Subcutaneous abdominal adipose tissue (tissue), 5 donors: ENCODE data around the gene MSRB1.

Experiments
- H3K27ac ChIP-seq: one replicate; pipeline ENCODE4 v1.7.0; 2013; ENCODE audit warnings: low read depth, mild to moderate bottlenecking, inconsistent platforms, low read length, moderate library complexity
- H3K27me3 ChIP-seq, 5 donors: one replicate each; pipeline ENCODE4 v1.7.0; 2013; ENCODE audit warnings: low read length in 5 of 5, inconsistent platforms in 1 of 5; ENCODE audit not compliant: control insufficient read depth in 5 of 5, insufficient read depth in 4 of 5
- H3K36me3 ChIP-seq, 5 donors: one replicate each; pipeline ENCODE4 v1.7.0; 2013; ENCODE audit warnings: low read length in 5 of 5; ENCODE audit not compliant: control insufficient read depth in 5 of 5, insufficient read depth in 5 of 5
- H3K4me1 ChIP-seq, 5 donors: one replicate each; pipeline ENCODE4 v1.7.0; 2013; ENCODE audit warnings: low read length in 5 of 5, mild to moderate bottlenecking in 3 of 5, moderate library complexity in 1 of 5; ENCODE audit not compliant: control insufficient read depth in 5 of 5, insufficient read depth in 5 of 5
- H3K4me3 ChIP-seq, 5 donors: one replicate each; pipeline ENCODE4 v1.7.0; 2013; ENCODE audit warnings: low read length in 5 of 5, low read depth in 1 of 5
- H3K9ac ChIP-seq, 5 donors: one replicate each; pipeline ENCODE4 v1.7.0; 2013; ENCODE audit warnings: low read length in 5 of 5, mild to moderate bottlenecking in 4 of 5, moderate library complexity in 3 of 5
- H3K9me3 ChIP-seq, 5 donors: one replicate each; pipeline ENCODE4 v1.7.0; 2013; ENCODE audit warnings: low read length in 5 of 5; ENCODE audit not compliant: control insufficient read depth in 5 of 5
- donor health status: healthy.
- donor health status: healthy.
- donor health status: healthy.
- donor health status: healthy.
- donor health status: healthy.

The MSRB1 gene

DNA sequence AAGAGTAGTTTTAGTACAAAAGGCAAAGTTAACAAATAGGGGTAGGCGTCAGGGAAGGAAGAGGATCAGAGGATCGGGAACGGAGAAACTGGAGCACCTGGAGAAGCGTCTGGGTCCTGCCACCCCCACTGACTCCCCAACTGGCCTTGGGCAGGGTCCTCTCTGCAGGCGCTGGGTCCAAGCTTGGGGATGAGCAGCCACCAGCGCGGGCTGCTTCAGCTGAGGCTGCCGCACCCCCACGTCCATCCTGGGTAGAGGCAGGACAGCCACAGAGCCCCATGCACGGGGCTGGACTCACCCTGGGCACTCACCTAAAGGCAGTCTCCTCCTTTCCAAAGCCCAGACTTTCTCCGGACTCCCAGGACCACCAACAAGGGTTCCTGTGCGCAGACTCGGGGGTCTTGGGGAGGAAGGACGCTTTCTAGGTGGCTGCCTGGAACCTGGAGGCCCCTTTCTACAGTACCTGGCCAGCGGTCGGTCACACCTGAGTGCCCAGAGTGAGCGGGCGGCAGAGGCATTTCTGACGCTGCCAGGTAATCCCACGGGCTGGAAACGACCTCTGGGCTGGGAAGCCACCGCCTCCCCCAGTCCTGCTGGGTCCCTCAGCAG is 25.8 kb downstream of the MSRB1 start:
- no peak overlapping the region for H3K27ac ChIP-seq
- no peak overlapping the region for H3K4me3 ChIP-seq
- H3K9ac ChIP-seq = no peak overlapping the region
- peaks cover 0 to 4% (median 0%) of the 10 kb centered on the region in 5 donors for H3K4me1 ChIP-seq
- no peaks in the 10 kb centered on the region for H3K9me3 ChIP-seq
- H3K36me3 ChIP-seq = no peaks in the 10 kb centered on the region
- peaks cover 50 to 72% (median 64%) of the 10 kb centered on the region in 5 donors for H3K27me3 ChIP-seq

DNA sequence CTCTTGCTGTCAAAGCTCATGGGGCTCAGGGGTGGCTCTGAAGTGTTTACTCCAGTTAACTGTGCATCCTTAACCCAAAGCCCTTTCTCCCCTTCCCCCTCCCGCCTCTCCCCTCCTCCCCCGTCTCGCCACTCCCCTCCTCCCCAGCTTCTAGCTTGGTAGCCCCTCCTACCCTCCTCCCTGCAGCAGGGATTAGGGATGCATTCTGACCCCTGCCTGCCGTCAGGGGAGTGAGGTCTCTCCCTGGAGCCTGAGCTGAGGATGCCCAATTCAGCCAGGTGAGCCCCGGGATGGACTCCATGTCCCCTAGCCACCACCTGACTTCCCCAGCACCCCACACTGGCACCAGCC is 26.4 kb downstream of the MSRB1 start:
- H3K9ac ChIP-seq = no peak overlapping the region
- H3K27ac ChIP-seq = no peak overlapping the region
- no peak overlapping the region for H3K4me3 ChIP-seq
- peaks cover 0 to 4% (median 0%) of the 10 kb centered on the region in 5 donors for H3K4me1 ChIP-seq
- H3K9me3 ChIP-seq = no peaks in the 10 kb centered on the region
- no peaks in the 10 kb centered on the region for H3K36me3 ChIP-seq
- H3K27me3 ChIP-seq = peaks cover 50 to 72% (median 64%) of the 10 kb centered on the region in 5 donors

GRCh38 chr16:1915732-1916639 is 27.0 kb downstream of the MSRB1 start:
- H3K36me3 ChIP-seq = no peaks in the 10 kb centered on the region
- no peak overlapping the region for H3K4me3 ChIP-seq
- H3K27ac ChIP-seq = no peak overlapping the region
- H3K9me3 ChIP-seq = no peaks in the 10 kb centered on the region
- peaks cover 0 to 4% (median 0%) of the 10 kb centered on the region in 5 donors for H3K4me1 ChIP-seq
- H3K9ac ChIP-seq = no peak overlapping the region
- peaks cover 49 to 75% (median 58%) of the 10 kb centered on the region in 5 donors for H3K27me3 ChIP-seq

GRCh38 chr16:1914988-1915387 is 28.0 kb downstream of the MSRB1 start:
- Histone ChIP-seq H3K36me3 (no peaks in the 10 kb centered on the region), H3K9ac (no peak overlapping the region), H3K9me3 (no peaks in the 10 kb centered on the region), H3K4me1 (peaks cover 0 to 4% (median 0%) of the 10 kb centered on the region in 5 donors), H3K27me3 (peaks cover 39 to 66% (median 50%) of the 10 kb centered on the region in 5 donors), H3K27ac (no peak overlapping the region), H3K4me3 (no peak overlapping the region)

- no peak overlapping the region for H3K27ac ChIP-seq
- H3K36me3 ChIP-seq = no peaks in the 10 kb centered on the region
- H3K9me3 ChIP-seq = no peaks in the 10 kb centered on the region
- H3K4me1 ChIP-seq = peaks cover 0 to 7% (median 4%) of the 10 kb centered on the region in 5 donors
- H3K27me3 ChIP-seq = peaks cover 31 to 63% (median 47%) of the 10 kb centered on the region in 5 donors
- H3K4me3 ChIP-seq = no peak overlapping the region
- no peak overlapping the region for H3K9ac ChIP-seq
These were observed 28.9 kb downstream of the MSRB1 start for GRCh38 chr16:1914084-1914608.

GRCh38 chr16:1913327-1914083 is 29.5 kb downstream of the MSRB1 start:
- H3K27me3 ChIP-seq = peaks cover 30 to 64% (median 46%) of the 10 kb centered on the region in 5 donors
- H3K36me3 ChIP-seq = no peaks in the 10 kb centered on the region
- H3K9me3 ChIP-seq = no peaks in the 10 kb centered on the region
- no peak overlapping the region for H3K4me3 ChIP-seq
- H3K9ac ChIP-seq = no peak overlapping the region
- peaks cover 0 to 5% (median 4%) of the 10 kb centered on the region in 5 donors for H3K4me1 ChIP-seq
- no peak overlapping the region for H3K27ac ChIP-seq

DNA sequence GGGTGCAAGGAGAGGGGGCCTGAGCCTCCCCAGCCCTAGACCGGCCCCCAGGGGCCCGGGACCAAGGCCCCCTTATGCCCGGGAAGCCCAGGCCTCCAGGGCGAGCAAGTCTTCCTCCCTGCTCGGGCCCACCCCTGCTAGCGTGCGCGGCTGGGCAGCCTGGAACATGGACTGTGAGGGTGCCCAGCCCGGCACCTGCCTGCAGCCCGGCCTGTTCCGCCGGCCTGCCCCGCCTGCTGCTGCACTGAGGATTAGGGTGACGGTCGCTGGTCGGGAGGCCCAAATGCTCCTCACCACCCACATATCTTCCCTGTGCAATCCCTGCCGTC is 30.8 kb downstream of the MSRB1 start:
- H3K4me1 ChIP-seq = peaks cover 0 to 4% (median 3%) of the 10 kb centered on the region in 5 donors
- no peak overlapping the region for H3K4me3 ChIP-seq
- H3K27ac ChIP-seq = no peak overlapping the region
- no peaks in the 10 kb centered on the region for H3K36me3 ChIP-seq
- H3K27me3 ChIP-seq = peaks cover 36 to 70% (median 49%) of the 10 kb centered on the region in 5 donors
- H3K9ac ChIP-seq = no peak overlapping the region
- no peaks in the 10 kb centered on the region for H3K9me3 ChIP-seq

GRCh38 chr16:1911467-1912214 is 31.4 kb downstream of the MSRB1 start:
- no peaks in the 10 kb centered on the region for H3K36me3 ChIP-seq
- peaks cover 0 to 4% (median 3%) of the 10 kb centered on the region in 5 donors for H3K4me1 ChIP-seq
- H3K27ac ChIP-seq = no peak overlapping the region
- H3K27me3 ChIP-seq = peaks cover 36 to 67% (median 44%) of the 10 kb centered on the region in 5 donors
- H3K9ac ChIP-seq = no peak overlapping the region
- H3K4me3 ChIP-seq = no peak overlapping the region
- no peaks in the 10 kb centered on the region for H3K9me3 ChIP-seq

GRCh38 chr16:1909561-1910231 is 33.3 kb downstream of the MSRB1 start:
- no peaks in the 10 kb centered on the region for H3K36me3 ChIP-seq
- no peak overlapping the region for H3K9ac ChIP-seq
- H3K4me3 ChIP-seq = no peak overlapping the region
- H3K27ac ChIP-seq = no peak overlapping the region
- H3K27me3 ChIP-seq = peaks cover 29 to 57% (median 37%) of the 10 kb centered on the region in 5 donors
- H3K9me3 ChIP-seq = no peaks in the 10 kb centered on the region
- H3K4me1 ChIP-seq = peaks cover 0 to 4% (median 3%) of the 10 kb centered on the region in 5 donors
